PFSK-1 (cell line): ENCODE results near the gene AMMECR1.

ENCODE experiments used
- FOXP2 ChIP-seq: optimal IDR thresholded peaks from 2 replicates; pipeline ENCODE3; 2011; ENCODE audit warnings: borderline replicate concordance, control low read depth, inconsistent platforms; ENCODE audit not compliant: insufficient read depth; ENCODE audit errors: extremely low read length, extremely low read depth
- POLR2AphosphoS5 ChIP-seq: IDR thresholded peaks from 2 replicates; pipeline ENCODE4 v1.6.1; 2012; ENCODE audit warnings: low read depth, mild to moderate bottlenecking, control low read depth, low read length, moderate library complexity
- SIN3A ChIP-seq: IDR thresholded peaks from 2 replicates; pipeline ENCODE4 v1.6.1; 2012; ENCODE audit warnings: mild to moderate bottlenecking, low read length, moderate library complexity, borderline replicate concordance; ENCODE audit not compliant: insufficient read depth
- TAF1 ChIP-seq: IDR thresholded peaks from 2 replicates; pipeline ENCODE4 v1.6.1; 2012; ENCODE audit warnings: low read length, control low read depth, borderline replicate concordance; ENCODE audit not compliant: insufficient read depth
- TF ChIP-seq, protein P1 (sequence below), 2 experiments: IDR thresholded peaks; 2 replicates each; pipeline versions ENCODE4 v1.6.1 to v1.8.0; 2011 to 2012; ENCODE audit warnings: low read depth in 2 of 2, low read length in 2 of 2, control low read depth in 1 of 2, inconsistent platforms in 1 of 2, mild to moderate bottlenecking in 1 of 2, moderate library complexity in 1 of 2; ENCODE audit not compliant: insufficient read depth in 1 of 2

Gene AMMECR1

DNA sequence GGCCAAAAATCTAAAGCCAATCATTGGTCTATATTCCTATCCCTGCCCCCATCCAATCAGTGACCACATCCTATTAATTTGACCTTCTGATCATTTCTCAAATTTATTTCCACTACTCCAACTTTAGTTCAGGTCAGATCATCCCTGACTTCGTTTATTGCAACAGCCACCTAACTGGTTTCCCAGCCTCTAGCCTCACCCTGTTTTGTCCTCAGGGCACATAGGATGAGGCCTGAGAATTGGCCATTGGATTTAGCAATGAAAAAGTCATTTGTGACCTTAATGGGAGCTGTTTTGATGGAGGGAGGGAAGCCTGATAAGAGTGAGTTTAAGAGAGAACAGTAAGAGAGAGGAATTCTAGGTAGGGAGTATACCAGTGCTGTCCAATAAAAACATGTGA lies 155.0 kb downstream of the AMMECR1 start:
- TF ChIP-seq POLR2AphosphoS5 (no peak), FOXP2 (no peak), SIN3A (no peak), TAF1 (no peak)
- TF ChIP-seq, protein P1, sequence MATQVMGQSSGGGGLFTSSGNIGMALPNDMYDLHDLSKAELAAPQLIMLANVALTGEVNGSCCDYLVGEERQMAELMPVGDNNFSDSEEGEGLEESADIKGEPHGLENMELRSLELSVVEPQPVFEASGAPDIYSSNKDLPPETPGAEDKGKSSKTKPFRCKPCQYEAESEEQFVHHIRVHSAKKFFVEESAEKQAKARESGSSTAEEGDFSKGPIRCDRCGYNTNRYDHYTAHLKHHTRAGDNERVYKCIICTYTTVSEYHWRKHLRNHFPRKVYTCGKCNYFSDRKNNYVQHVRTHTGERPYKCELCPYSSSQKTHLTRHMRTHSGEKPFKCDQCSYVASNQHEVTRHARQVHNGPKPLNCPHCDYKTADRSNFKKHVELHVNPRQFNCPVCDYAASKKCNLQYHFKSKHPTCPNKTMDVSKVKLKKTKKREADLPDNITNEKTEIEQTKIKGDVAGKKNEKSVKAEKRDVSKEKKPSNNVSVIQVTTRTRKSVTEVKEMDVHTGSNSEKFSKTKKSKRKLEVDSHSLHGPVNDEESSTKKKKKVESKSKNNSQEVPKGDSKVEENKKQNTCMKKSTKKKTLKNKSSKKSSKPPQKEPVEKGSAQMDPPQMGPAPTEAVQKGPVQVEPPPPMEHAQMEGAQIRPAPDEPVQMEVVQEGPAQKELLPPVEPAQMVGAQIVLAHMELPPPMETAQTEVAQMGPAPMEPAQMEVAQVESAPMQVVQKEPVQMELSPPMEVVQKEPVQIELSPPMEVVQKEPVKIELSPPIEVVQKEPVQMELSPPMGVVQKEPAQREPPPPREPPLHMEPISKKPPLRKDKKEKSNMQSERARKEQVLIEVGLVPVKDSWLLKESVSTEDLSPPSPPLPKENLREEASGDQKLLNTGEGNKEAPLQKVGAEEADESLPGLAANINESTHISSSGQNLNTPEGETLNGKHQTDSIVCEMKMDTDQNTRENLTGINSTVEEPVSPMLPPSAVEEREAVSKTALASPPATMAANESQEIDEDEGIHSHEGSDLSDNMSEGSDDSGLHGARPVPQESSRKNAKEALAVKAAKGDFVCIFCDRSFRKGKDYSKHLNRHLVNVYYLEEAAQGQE (IDR thresholded peaks at IDR 0.05; ENCODE audit: insufficient read depth in 1 of 2, low read depth in 2 of 2, low read length in 2 of 2): no peak

DNA sequence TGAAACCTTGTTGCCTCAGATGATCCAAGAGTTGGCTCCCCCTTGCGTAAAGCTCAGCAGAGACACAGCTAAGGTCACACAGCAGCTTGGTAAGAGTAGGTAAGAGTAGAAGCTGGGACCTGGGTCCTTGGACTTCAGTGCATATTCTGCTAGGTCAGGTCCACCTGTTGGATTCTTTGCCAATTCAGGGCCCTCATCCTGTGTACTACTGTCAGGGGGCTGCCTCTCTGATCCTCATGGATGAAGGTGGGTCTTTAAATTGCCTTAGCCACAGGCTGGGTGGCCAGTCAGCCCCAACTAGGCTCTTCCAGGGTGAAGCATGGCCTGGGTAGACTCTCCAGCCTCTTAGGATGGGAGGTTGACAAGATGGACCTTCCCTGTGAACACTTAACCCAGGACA lies 155.8 kb downstream of the AMMECR1 start:
- TF ChIP-seq SIN3A (no peak), TAF1 (no peak), POLR2AphosphoS5 (no peak), FOXP2 (no peak)

DNA sequence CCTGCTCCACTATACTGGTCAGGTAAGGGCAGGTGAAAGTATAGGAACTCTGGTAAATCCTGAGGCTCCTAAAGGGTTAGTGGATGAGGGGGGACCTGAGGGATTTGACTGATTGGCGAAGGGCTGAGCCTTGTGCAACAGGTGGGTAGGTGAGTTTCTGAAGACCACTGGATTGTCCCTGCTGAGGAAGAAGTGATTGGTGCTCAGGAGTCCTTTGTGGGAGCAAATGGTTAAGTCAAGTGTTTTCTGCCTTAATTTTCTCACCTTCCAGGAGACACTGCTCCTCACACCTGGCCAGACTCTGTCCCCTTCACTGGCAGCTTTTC lies 156.6 kb downstream of the AMMECR1 start:
- TF ChIP-seq SIN3A: no peak
- no peak for TF ChIP-seq FOXP2
- no peak for TF ChIP-seq TAF1
- TF ChIP-seq, protein P1 (IDR thresholded peaks at IDR 0.05; ENCODE audit: insufficient read depth in 1 of 2, low read depth in 2 of 2, low read length in 2 of 2): no peak
- no peak for TF ChIP-seq POLR2AphosphoS5

DNA sequence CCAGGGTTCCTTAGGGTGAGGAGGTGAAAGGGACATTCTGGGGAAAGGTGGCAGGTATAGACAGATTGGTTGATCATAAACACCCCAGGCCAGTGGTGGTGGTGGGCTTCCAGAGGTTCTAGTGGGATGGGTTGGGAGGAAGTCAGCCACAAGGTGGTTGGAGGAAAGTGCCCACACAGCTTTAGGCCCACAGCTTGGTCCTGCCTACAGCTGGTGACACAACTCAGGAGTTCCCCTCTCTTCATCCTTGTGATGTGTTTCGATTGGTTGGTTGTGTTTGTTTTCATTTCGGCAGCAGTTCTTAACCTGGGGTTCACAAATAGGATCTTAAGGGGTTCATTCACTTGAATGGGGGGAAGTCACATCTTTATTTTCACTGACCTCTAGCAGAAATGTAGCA lies 158.0 kb downstream of the AMMECR1 start:
- no peak for TF ChIP-seq SIN3A
- TF ChIP-seq POLR2AphosphoS5: no peak

- no peak for TF ChIP-seq TAF1
- no peak for TF ChIP-seq POLR2AphosphoS5
- no peak for TF ChIP-seq SIN3A
- no peak for TF ChIP-seq FOXP2
- TF ChIP-seq, protein P1 (IDR thresholded peaks at IDR 0.05; ENCODE audit: insufficient read depth in 1 of 2, low read depth in 2 of 2, low read length in 2 of 2): no peak
Observed at GRCh38 chrX:110159235-110159634, 158.7 kb downstream of the AMMECR1 start.

DNA sequence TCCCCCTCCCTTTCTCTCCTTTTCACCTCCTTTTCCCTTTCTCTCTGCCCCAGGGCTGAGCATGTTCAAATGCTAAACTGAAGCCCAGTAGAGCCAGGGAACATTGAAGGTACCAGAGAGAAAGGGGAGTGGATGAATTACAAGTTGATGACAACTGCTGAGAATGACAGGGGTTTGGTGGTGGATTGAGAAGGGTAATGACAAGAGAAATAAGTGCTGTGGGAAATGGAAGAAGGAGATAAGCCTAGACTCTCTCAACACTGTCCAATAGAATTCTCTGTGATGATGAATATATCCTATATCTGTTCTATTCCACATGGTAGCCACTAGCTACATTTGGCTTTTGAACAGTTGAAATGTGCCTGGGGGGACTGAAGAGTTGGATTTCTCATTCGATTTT lies 160.4 kb downstream of the AMMECR1 start:
- no peak for TF ChIP-seq SIN3A
- TF ChIP-seq, protein P1 (IDR thresholded peaks at IDR 0.05; ENCODE audit: insufficient read depth in 1 of 2, low read depth in 2 of 2, low read length in 2 of 2): no peak
